Astrocyte (in vitro differentiated cells and primary cell): ENCODE results near the gene RAB3D.

ENCODE experiments used
- CTCF ChIP-seq: IDR thresholded peaks from 2 replicates; pipeline ENCODE4 v1.5.1; 2011; ENCODE audit warnings: low read depth, mild to moderate bottlenecking, inconsistent platforms, low read length, moderate library complexity; ENCODE audit not compliant: insufficient read depth
- EZH2 ChIP-seq: IDR thresholded peaks from 2 replicates; pipeline ENCODE4 v1.6.1; 2012; ENCODE audit warnings: mild to moderate bottlenecking, low read length, inconsistent platforms; ENCODE audit not compliant: insufficient read depth

GRCh38 chr19:11355160-11356073, 16.0 kb upstream of the RAB3D start, which contains the start of gene PLPPR2:
- TF ChIP-seq CTCF (no peak), EZH2 (no peak)
